ENCODE results near the gene NKX3-2.

Gene NKX3-2

DNA sequence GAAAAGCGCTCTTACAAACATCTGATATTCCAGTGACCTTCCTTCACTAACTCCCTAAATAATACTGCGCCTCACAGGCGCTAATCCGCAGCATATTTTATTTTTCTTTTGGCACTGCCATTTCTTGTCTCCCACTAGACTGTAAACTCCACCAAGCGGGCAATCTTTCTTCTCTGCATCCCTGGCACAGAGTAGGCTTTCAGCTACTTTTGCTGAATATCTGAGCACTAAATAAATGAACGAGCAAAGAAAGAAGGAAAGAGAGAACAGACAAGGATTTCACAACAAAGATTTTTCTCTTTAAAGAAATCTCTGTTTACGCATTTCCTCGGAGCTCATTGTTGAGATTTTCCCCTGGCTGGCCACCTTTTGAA, 12.7 kb downstream of the NKX3-2 start:
- TF ChIP-seq GATA1 (IDR thresholded peaks at IDR 0.05; ENCODE audit: low read depth, low read length): no peak
- no peak for TF ChIP-seq POLR2A (IDR thresholded peaks at IDR 0.05; ENCODE audit: low read length)
- DNase-seq: no peak

DNA sequence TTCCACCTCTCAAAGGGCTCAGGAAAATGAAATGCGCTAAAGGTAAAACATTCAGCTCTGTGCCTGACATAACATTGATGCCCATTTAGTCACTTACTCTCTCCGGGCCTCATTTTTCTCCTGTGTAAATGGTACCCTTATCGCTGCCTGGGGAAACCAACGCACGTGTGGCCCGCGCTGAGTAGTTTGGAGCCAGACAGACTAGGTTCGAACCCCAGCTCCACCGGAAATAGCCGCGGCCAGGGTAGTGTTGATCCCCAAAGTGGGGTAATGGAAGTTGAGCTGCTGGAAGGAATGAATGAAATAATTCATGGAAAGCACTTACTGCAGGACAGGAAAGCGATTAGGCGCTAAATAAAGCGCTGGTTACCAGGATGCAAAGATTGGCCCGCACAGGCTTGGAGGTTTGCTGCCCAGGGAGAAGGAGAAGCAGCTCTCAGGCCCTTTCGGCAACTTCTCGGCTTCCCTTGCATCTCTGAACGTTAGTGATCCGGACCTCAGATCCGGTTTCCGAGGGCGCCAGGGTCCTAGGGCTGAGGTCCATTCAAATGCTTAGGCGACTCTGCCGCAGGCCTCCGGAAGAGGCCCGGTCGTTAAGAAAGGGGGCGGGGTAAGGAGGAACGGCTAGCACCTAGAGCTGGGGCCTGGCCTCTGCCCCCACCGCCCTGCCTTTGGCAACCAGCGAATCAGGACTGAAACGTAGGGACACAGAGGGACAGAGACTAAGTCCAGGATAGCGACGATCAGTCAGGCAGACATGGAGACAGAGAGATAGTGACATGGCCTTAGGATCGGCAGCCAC, 13.3 kb downstream of the NKX3-2 start:
- no peak for TF ChIP-seq GATA1 (IDR thresholded peaks at IDR 0.05; ENCODE audit: low read depth, low read length)
- TF ChIP-seq POLR2A (IDR thresholded peaks at IDR 0.05; ENCODE audit: low read length): no peak
- no peak for DNase-seq

DNA sequence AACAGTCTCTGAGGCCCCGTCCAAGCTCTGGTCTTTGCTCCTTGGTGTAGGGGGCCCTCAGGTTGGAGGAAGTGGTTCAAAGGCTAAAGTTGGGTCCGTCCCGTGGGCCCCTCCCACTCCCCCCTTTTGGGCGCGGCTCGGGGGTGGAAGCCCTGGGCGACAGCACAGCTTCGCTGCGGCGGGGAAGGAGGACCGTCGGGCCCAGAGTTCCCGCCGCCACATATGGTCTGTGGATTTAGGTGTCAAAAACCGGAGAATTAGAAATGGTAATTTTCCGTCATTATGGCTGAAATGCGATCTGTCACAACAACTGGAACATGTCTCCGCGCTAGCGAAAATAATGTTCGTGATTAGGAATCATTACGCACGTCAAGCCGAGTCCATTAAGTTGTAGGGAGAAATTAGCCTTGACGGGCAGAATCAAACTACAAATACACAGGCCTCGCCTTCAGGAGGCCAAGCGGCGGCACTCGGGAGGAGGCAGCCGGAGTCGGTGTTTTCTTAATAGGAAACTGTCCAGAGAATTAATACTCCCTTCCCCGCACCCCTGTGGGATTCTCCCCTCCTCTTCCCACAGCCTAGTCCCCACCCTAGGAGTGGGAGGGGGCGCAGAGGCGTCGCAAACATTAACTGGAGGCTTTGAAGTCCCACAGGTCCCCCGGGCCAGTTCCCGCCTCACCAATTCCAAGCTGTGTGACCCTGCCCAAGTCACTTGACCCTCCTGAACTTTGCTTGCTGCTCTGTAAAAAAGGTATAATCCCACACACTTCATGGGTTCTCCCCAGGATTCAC, 15.0 kb downstream of the NKX3-2 start:
- no peak for TF ChIP-seq GATA1 (IDR thresholded peaks at IDR 0.05; ENCODE audit: low read depth, low read length)
- no peak for TF ChIP-seq POLR2A (IDR thresholded peaks at IDR 0.05; ENCODE audit: low read length)

DNA sequence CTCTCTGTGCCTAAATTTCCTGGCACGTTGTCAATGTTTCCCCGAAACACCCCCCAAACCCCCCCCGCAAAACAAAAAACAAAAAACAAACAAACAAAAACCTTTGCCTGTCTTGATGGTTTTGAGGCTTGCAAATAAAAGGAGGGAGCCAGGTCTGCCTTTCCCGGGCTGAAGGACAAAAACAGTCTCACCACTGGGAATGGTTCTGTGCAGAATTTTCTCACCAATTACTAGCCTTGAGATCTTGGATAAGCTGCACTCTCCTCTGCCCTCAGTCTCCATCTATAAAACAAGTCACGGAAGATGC, 15.5 kb downstream of the NKX3-2 start:
- TF ChIP-seq POLR2A (IDR thresholded peaks at IDR 0.05; ENCODE audit: low read length): no peak
- TF ChIP-seq GATA1 (IDR thresholded peaks at IDR 0.05; ENCODE audit: low read depth, low read length): no peak
- no peak for DNase-seq

More for the DNA sequence above, 15.0 kb downstream of the NKX3-2 start:
- DNase-seq: no peak

- TF ChIP-seq GATA1 (IDR thresholded peaks at IDR 0.05; ENCODE audit: low read depth, low read length) (no peak), POLR2A (IDR thresholded peaks at IDR 0.05; ENCODE audit: low read length) (no peak)
These were observed 16.1 kb downstream of the NKX3-2 start for GRCh38 chr4:13527981-13528820.

DNA sequence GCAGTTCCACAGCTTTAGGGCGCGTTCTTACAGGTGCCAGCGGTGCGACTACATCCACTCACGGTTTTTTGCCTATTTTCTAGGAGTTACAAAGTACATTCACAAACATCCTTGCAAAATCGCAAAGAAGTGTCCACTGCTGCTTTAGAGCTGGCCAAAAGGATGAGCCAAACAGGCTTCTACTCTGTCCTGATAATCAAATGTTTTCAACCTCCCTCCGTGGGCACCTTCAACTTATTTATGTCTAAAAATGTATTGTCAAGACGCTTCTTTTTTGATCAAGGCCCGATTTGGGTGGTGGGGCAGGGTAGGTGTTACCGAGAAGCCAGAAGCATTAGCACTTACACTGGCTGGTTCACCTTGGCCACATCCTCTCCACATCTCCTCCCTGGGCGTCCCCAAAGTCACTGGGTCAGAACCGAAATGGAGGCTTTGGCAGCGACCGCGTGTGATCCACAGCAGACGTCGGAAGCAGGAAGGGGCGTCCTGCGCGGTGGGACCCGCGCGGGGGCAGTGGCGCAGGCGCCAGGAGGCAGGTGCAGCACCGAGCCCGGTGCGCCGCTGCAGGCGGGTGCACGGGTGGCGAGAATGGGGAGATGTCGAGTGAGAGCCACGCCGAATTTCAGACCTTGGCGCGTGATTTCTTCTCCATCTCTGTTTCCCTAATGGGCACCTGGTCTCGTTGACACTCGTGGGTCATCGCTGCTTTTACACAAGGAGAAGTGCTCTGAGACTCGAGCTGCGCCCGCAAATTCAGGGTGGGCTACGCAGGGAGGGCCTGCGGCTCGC, 16.9 kb downstream of the NKX3-2 start:
- no peak for DNase-seq
- TF ChIP-seq GATA1 (IDR thresholded peaks at IDR 0.05; ENCODE audit: low read depth, low read length): no peak
- TF ChIP-seq POLR2A (IDR thresholded peaks at IDR 0.05; ENCODE audit: low read length): no peak

More at GRCh38 chr4:13527981-13528820, 16.1 kb downstream of the NKX3-2 start:
- DNase-seq: no peak

DNA sequence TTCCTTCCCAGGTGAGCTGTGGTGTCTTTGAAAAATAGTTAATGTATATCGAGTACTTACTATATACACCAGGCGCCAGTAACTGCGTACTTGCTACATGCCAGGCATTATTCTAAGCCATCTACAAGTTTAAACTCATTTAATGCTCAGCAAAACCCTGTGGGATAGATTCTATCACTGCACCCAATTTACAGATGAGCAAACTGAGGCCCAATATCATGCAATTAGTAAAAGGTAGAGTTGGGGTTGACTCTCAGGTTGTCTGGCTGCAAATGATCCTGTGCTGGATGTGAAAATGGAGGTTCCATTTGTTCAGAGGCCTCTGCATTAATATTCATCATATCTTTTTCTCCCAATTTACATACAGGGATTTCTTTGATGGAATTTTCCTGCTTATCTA, 17.6 kb downstream of the NKX3-2 start:
- no peak for DNase-seq
- TF ChIP-seq POLR2A (IDR thresholded peaks at IDR 0.05; ENCODE audit: low read length) (no peak), GATA1 (IDR thresholded peaks at IDR 0.05; ENCODE audit: low read depth, low read length) (no peak)

DNA sequence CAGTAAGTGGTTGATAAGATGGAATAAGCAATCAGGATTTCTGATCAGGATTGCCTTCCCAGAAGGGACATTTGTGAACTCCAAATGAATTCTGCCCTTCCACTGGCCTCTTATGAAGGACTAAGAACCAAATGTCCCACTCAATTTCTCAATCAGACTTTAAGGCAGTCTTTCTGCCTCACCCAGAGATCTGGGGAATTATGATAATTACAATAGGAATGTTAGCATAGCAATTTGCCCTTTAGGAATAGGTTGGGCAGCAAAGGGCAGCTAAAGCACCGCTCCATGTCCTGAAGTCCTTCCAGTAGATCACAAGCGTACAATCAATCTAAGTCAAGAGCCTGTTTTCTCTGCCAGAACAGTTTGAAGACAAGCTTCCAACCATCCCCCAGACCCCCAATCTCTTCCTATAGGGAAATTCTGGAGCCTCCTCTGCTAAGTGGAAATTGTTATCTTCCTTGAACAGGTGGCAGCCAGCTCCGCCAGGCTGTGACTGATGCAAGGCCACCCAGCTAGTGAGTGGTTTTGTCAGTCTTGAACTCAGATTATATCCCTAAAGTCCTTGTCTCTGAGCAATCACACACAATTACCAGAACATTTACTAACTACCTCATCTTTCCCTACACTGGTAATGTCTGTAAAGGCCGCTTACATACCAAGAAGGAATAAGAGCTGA, 18.6 kb downstream of the NKX3-2 start:
- no peak for TF ChIP-seq POLR2A (IDR thresholded peaks at IDR 0.05; ENCODE audit: low read length)
- TF ChIP-seq GATA1 (IDR thresholded peaks at IDR 0.05; ENCODE audit: low read depth, low read length): no peak
- no peak for DNase-seq

GRCh38 chr4:13524504-13525243, 19.6 kb downstream of the NKX3-2 start:
- TF ChIP-seq POLR2A (IDR thresholded peaks at IDR 0.05; ENCODE audit: low read length): no peak
- TF ChIP-seq GATA1 (IDR thresholded peaks at IDR 0.05; ENCODE audit: low read depth, low read length): no peak
- no peak for DNase-seq

DNA sequence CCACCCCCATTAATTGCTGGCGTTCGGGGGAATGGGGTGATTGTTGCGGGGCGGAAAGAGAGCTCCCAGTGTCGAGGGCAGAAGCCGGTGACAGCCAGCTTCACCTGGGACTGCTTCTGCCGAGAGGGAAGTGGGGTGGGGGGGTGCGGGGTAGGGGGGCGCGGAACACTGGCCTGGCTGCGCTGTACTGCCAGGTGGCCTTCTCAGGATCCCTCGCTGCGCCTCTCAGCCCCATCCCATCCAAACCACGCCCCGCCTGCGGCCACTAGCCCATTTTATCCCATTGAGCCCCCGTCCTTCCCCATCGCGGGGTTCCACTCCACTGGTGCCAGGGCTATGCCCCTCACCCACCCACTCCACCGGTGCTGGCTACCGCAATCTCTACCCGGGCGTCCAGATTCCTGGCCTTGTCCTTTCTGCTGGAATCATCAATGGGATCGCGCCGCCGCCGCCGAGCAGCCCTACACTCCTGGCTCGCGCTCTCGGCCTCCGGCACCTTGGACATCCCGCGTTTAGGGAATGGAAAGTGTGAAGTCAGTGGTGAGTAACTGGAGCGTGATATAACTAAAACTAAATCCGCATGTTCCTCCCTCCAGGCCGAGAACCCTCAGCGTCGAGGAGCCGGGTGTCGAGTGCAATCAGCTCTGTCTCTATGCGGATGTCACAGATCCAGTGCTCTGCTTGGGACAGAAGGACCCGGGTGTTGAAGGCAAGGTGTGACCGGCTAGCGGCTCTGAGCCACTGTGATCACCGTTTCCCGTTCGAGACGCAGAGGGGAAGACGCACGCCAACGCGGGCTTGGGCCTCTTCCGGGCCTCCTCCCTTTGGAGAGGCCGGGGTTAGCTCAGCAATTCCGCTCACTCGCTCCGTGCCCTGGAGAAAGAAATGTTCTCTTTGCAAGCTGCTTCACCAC, 20.5 kb downstream of the NKX3-2 start:
- DNase-seq: no peak
- TF ChIP-seq POLR2A (IDR thresholded peaks at IDR 0.05; ENCODE audit: low read length) (no peak), GATA1 (IDR thresholded peaks at IDR 0.05; ENCODE audit: low read depth, low read length) (no peak)

- no peak for DNase-seq
- TF ChIP-seq GATA1 (IDR thresholded peaks at IDR 0.05; ENCODE audit: low read depth, low read length): no peak
- no peak for TF ChIP-seq POLR2A (IDR thresholded peaks at IDR 0.05; ENCODE audit: low read length)
These were observed 21.2 kb downstream of the NKX3-2 start for GRCh38 chr4:13523105-13523477.

Measured in erythroblast (primary cell).